Stimulated activated CD8-positive, alpha-beta memory T cell treated with anti-CD3 and anti-CD28 coated beads, Interleukin-12 subunit alpha, Interleukin-12 subunit beta, amount 100 ng/mL, for 24 hours (primary cell): ENCODE results near the gene USP36.
"Not testable (repeated sequence)": the region's sequence is repeated elsewhere in the genome, so short reads cannot be mapped to it uniquely, and the experiment has no call there.

Source experiments
- DNase-seq: peaks from one replicate; pipeline ENCODE4 v3.0.0-alpha.2; 2020; ENCODE audit errors: extremely low read depth

Gene USP36

GRCh38 chr17:78767806-78768205 lies 72.8 kb downstream of the USP36 start:
- no peak for DNase-seq

DNA sequence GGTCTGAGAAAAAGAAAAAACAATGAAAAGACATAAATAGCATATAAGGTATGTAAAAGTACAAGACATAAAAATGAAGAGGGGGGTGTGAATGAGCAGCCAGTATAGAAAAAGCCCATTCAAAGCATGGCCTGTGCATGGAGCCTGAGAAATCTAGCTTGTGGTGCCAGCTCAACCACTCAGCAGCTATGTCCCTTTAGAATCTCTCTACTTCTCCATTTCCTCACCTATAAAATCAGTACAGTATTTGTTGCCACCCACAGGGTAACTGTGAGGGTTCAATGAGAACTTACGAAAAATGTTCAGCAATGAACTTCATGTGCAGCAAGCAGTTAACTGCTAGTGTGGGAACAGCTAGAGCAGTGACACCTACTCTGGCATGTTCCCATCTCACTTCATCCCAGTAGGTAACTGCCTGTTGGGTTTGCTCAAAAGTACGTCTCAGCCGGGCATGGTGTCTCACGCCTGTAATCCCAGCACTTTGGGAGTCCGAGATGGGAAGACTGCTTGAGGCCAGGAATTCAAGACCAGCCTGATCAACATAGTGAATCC lies 73.8 kb downstream of the USP36 start:
- no peak for DNase-seq

DNA sequence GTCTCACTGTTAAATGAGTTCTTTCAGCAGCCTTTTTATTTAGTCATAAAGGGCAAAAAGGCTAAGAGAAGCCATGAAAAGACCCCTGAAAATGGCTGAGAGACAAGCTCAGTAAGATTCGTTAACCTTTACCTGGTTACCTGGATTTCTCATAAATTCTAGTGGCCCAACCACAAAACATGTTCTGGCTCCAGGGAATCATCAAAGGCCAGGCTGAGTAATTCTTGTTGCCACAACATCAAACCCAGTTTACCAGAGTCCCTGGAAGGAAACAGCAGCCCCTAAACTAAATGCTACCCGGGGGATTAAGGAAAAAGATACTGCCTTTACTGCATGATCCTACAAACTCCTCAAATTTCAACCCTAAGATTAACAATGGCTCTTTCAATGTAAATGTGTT lies 74.4 kb downstream of the USP36 start:
- no peak for DNase-seq

DNA sequence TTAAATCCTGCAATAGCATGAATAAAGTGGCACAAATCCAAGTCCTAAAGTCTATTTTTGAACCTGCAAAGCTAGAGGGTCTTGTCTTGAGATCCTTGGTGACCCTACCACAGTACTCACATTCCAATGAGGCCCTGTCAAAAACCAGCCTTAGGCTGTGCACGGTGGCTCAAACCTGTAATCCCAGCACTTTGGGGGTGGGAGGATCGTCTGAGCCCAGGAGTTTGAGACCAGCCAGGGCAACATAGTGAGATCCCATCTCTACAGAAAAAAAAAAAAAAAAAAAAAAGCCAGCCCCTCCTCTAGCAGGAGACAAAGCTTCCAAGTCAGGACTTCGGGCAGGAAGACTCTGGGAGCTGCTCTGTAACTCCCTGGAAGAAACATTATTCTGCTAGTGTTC lies 74.8 kb downstream of the USP36 start:
- no peak for DNase-seq

DNA sequence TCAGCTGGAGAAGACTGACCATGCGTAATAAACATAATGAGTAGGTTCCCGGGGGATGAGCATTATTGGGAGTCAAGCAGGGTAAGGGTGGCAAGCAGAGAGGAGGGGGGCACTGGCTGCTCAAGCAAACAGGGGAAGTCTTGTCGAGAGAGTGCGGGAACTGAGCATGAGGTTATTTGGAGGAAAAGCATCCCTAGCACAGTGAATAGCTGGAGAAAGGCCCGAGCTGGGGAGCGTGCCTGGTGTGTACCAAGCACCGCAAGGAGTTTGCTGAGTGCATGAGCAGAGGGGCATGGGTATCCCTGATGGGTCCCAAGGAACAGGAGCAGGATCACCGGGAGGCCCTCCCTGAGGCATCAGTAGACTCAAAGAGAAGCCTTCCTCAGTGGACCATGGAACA lies 75.7 kb downstream of the USP36 start:
- no peak for DNase-seq

- DNase-seq, result no peak
Measured at GRCh38 chr17:78763561-78763960, 77.1 kb downstream of the USP36 start.

- DNase-seq, result no peak
Measured at GRCh38 chr17:78761789-78762406, 78.7 kb downstream of the USP36 start.

DNA sequence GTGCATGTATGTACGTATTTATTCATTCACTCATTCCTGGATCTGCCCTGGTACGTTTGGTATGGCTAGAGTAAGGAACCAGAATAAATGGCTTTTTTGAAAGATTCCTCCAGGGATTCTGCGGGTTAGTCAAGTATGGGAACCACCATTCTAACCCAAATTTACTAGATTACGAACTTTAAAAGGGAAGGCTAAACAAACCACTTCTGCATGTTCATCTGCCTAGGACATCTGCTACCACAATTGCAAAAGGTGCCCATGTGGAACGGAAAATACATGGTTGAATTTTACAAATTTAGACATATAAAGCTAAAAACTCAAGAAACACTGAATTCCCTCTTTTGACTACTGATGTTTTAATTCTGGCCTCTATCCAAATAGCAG lies 80.7 kb downstream of the USP36 start:
- DNase-seq, result no peak

- no peak for DNase-seq
Measured at GRCh38 chr17:78759203-78759968, 81.2 kb downstream of the USP36 start.

- DNase-seq, result no peak
Measured at GRCh38 chr17:78753316-78754250, 87.0 kb downstream of the USP36 start.

DNA sequence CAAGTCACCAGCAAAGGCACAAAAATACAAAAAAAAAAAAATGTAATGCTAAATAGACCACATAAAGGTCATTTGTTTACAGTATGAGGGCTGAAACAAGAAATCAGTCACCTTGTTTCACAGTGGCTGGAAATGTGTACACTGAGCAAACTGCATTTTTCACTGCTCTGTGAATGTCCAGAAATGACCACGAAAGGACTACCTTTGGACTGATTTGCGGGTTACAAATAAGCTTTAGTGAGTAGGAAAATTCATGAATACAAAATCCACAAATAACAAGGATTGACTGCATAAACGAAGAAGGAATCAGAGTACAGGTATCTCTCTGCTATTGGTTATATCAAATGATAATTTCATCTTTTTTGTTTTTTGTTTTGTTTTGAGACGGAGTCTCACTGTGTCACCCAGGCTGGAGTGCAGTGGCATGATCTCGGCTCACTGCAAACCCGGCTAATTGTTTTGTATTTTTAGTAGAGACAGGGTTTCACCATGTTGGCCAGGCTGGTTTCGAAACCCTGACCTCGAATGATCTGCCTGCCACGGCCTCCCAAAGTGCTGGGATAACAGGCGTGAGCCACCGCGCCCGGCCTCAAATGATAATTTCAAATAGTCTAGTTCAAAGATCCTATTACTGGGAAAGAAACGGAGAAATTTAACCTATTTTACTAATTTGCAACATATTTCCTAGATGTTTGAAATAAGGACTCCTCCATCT lies 89.0 kb downstream of the USP36 start:
- DNase-seq, result no peak

- DNase-seq, result not testable (repeated sequence)
Measured at GRCh38 chr17:78751000-78751399, 89.6 kb downstream of the USP36 start.

DNA sequence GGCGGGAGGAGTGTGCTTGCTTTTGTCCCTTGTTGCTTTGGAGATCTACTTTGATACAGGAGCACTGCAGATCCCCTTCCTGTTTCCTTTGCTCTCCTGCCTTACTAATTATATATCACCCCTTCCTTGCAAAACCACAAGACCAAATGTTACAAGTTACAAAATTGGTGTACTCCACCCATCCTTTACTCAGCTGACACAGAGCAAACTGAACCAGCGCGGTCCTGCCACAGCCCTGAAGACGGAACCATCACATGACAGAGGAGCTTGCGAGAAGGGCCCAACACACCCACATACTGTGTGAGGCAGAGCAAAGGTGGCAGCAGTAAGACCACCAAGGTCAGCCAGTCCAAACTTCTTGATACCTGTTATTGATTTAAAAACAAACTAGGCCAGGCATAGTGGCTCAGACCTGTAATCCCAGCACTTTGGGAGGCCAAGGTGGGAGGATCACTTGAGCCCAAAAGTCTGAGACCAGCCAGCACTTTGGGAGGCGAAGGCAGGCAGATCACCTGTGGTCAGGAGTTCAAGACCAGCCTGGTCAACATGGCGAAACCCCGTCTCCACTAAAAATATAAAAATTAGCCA lies 91.8 kb downstream of the USP36 start:
- no peak for DNase-seq

DNA sequence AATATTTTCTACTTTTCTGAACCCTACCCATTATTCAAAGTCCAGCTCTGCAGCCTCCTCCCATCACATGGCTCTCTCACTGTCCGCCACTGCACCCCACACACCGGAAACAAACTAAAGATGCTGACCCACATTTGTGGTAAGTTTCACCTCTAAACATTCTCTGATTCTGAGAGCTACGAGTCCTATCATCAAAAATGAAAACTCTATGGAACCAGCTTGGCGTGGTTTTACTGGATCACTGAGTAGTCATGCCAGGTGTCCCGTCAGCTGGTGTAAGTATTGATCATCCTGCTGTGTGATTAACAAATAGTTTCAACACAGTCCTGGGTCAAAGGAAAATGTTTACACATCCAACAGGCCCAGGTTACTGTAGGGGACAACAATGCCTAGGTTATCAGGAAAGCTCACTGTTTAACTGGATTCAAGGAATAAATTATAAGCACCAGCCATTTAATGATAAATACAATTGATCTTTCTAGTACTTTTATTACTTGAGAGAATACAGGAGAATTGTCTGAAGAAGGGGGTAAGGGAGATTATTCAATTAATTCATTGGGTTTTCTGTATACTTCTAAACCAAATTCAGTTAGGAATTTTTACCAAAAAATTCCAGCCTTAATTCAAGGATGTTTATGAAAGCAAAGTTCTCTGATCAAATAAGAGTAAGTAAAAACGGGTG lies 92.4 kb downstream of the USP36 start:
- DNase-seq, result no peak

- no peak for DNase-seq
Measured at GRCh38 chr17:78747488-78747887, 93.1 kb downstream of the USP36 start.

- DNase-seq, result no peak
Measured at GRCh38 chr17:78746949-78747269, 93.7 kb downstream of the USP36 start.

- no peak for DNase-seq
Measured at GRCh38 chr17:78746263-78746948, 94.2 kb downstream of the USP36 start.
